HUDEP-2 (cell line): Measurements from ENCODE around the gene TMEM72.

ENCODE experiments used
- DNase-seq, 76 experiments: peaks; one replicate each; lab custom pipeline; 2025; ENCODE audit not compliant: unreplicated experiment in 76 of 76; lab: John Stamatoyannopoulos, UW

The TMEM72 gene

DNA sequence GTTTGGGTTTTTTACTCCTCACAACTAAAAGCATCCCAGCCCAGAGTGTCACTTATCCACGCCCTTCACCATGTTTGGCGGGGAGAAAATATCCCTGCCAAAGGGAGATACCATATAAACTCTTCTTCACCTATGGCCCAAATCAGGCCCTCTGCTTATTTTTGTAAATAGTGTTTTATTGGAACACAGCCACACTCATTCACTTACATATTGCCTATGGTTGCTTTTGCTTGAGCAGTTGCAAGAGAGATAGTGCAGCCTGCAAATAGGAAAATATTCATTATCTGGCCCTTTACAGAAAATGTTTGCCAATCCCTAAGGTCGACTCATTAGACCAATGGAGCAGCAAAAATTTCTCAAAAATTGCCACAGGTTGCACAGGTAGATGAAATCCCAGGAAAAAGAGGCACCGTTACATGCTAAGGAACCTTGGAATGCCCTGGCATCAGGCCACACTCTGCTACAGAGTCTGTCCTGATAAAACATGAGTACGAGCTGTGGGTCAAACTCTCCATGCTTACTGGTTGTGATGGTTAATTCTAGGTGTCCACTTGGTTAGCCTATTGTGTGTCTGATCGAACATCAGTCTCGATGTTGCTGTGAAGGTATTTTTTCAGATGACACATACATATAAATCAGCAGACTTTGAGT, 40.6 kb downstream of the TMEM72 start:
- DNase-seq: no peak

- DNase-seq: no peak
These were observed 41.7 kb downstream of the TMEM72 start for GRCh38 chr10:44952779-44953231.

- DNase-seq: no peak
These were observed 42.9 kb downstream of the TMEM72 start for GRCh38 chr10:44954042-44954441.

DNA sequence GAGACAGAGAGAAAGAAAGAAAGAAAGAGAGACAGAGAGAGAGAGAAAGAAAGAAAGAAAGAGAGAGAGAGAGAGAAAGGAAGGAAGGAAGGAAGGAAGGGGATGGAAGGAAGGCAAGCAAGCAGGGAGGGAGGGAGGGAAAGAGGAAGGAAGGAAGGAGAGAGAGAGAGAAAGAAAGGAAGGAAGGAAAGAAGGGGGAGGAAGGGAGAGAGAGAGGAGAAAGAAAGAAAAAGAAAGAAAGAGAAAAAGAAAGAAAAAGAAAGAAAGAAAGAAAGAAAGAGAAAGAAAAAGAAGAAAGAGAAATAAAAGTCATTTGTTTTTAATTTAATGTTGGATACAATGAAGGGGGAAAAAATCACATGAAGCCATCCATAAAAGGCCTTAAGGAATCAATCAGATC, 43.8 kb downstream of the TMEM72 start:
- DNase-seq: no peak

DNA sequence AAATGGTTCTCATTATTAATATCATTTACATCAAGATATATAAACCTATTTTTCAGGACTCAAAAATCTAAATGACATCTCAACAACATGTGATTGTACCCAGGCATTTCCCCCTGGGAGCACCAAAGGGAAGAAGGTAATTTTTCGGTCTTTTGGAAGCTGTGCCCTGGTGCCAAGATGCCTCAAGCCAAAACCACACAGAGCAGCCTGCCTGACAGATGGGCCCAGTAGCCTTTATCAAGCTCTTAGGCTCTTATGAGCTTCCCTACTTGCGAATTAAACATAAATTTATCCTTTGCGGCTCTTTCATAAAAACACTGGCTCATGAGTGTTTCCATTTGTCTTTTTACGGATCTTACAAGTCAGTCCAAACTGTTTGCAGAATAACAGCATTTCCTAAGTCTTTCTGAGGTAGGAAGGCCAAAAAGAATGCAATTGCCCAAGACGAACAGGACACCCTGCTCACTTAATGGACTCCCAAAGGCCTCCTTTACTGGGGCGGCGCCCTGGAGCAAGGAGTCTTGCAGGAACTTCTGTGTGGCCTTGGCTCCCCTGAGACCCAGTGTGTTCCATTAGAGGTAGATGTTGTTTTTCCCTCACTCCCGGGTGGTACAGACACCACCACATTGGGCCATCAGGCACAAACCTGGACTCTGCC, 44.4 kb downstream of the TMEM72 start:
- no peak for DNase-seq

GRCh38 chr10:44956226-44956625, 45.1 kb downstream of the TMEM72 start:
- no peak for DNase-seq

DNA sequence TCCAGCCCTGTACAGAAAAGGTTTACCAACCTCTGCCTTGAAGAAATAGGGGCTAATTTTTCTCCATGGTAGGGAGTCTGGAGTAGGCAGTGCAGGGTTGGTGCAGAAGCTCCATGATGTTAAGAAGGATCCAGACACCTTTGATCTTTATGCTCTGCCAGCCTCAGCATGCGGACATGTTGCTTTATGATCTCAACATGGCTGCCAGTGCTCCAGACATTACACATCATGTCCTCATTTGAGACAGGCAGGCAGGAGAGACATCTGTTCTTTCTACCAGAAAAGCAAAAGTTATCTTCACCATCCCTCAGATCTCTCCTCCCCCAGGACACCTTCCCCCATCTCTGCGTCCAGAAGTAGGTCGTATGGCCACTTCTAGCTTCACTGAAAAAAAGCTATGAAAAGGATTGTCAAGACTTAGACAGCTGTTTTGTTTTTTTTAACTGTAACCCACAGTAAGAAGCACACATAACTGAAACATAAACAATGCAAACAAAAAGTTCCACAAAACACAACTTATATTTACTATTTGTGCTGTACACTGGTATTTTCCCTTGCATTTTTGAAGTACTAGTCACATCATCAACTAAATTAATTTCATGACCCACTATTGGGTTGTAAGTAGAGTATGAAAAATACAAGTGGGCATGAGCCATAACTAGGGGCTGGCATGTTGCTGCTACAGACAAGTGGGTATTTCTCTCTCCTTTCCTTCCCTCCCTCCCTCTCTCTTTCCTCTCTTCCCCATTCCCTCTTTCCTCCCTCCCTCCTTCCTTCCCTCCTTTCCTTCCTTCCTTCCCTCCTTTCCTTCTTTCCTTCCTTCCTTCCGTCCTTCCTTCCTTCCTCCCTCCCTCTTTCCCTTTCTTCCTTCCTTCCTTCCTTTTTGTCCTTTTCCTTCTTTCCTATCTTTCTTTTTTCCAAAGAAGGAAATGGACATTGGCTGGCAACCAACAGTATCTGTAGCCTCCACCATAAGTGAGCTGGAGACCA, 45.9 kb downstream of the TMEM72 start:
- DNase-seq: no peak

- no peak for DNase-seq
These were observed 47.2 kb downstream of the TMEM72 start for GRCh38 chr10:44958196-44958897.

- peak in 2 of 76 experiments; percentile 59 for DNase-seq
These were observed 47.7 kb downstream of the TMEM72 start for GRCh38 chr10:44958898-44959246.

DNA sequence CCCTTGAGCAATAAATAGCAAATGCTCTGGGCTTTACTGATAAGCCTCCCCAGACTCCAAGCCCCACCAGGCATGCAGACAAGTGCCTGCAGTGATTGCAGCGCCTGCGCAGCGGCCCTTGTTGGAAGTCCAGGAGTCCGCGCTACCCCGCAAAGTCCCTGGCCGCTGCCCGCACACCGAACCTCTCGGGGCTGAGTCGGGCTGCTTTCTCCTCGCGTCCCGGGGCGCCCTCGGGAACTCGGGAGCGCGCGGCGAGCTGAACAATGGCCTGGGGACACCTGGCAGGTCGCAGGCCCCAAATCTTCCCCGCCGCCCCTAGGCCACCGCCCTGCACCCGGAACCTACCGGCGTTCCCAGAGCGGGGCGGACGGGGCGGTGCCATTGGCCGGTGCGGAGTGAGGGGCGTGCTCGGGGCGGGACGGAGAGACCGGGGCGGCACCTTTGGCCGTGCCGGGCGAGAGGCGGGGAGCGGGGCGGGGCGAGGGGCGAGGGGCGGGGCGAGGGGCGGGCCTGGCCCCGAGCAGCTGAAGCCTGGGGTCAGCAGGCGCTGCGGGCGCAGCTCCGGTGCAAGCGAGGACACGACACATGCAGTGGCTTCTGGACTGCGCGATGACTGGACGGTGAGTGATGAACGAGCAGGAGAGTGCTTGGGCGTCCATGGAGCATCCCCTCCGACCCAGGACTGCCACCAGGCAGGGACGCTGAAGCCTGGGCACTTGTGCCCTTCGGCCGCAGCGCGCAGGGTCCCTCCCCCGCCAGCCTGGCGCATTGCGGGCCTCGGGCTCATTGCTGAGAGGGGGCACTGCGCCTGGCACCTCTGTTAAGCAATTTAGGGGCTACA, 48.3 kb downstream of the TMEM72 start, which contains the start of gene RASSF4:
RASSF4 (plus strand) TSS at position 556 of the 841 bp plus-strand sequence. CDS start 10,401 bp downstream, outside the sequence.
- peak in 75 of 76 experiments; percentile 22 to 84 (median 57) for DNase-seq

DNA sequence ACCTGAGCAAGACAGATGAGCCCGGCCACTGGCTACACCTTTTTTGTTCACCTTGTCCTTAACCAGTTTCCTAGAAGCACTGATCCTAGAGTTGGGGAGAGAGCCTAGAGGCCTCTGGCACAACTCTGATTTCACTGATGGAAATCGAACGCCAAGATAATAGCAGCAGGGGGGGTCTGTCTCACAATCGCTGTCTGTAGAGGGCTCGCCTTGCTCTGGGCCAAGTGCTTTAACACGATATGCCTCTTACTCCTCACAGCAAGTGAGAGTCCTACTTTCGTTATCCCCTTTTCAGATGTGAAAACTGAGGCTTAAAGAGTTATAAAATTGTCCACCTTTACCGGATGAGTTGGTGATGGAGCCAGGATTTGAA, 48.9 kb downstream of the TMEM72 start:
- no peak for DNase-seq

DNA sequence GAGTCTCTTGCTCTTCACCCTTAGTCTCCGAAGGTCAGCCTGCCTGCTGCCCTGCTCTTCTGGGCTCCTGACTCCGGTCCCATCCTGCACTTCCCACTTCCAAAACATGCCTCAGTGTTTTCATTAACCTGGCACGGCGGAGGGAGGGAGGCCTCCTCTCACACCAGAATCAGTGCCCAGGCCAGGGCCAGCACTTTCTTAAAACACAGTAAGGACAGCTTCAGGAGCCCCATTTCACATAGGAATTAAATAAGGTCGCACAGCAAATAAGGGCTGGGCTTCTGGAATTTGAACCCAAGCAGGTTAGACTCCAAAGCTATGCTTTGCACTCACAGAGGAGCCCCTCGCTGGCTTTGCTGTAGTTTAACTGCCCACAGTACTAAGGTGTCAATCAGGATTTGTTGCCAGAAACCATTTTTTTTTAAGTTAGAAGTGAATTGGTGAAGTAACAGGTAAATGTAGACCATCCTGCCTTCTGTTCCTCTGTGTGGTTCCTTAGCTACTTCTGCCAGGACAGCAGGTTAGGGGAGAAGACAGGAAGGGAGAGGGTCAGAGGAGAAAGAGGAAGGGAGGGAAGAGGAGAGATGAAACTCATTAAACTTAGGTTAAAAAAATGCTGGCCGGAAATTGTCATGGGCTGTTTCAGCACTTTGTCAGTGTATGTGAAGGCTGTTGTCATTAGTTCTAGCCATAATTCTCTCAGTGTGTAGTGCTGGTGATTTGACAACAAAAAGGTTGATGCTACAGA, 49.5 kb downstream of the TMEM72 start:
- no peak for DNase-seq

DNA sequence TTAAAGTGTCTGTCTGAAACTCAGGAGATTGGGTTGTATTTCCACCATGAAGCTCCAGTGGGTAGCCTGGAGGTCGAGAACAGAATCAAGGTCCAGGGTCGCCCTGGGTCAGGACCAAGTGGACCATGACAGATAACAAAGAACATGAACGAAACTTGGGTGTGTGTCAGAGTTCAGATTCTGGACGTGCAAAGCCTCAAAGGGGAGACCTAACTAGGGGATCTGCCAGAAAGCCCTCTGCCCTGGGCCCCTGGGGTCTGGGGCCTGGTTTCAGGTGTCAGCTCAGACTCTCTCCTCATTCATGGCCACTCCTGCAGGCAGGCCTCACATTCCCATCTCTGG, 50.1 kb downstream of the TMEM72 start:
- DNase-seq: no peak

- no peak for DNase-seq
These were observed 51.0 kb downstream of the TMEM72 start for GRCh38 chr10:44961931-44962750.

GRCh38 chr10:44962870-44963738, 52.0 kb downstream of the TMEM72 start:
- DNase-seq: no peak

DNA sequence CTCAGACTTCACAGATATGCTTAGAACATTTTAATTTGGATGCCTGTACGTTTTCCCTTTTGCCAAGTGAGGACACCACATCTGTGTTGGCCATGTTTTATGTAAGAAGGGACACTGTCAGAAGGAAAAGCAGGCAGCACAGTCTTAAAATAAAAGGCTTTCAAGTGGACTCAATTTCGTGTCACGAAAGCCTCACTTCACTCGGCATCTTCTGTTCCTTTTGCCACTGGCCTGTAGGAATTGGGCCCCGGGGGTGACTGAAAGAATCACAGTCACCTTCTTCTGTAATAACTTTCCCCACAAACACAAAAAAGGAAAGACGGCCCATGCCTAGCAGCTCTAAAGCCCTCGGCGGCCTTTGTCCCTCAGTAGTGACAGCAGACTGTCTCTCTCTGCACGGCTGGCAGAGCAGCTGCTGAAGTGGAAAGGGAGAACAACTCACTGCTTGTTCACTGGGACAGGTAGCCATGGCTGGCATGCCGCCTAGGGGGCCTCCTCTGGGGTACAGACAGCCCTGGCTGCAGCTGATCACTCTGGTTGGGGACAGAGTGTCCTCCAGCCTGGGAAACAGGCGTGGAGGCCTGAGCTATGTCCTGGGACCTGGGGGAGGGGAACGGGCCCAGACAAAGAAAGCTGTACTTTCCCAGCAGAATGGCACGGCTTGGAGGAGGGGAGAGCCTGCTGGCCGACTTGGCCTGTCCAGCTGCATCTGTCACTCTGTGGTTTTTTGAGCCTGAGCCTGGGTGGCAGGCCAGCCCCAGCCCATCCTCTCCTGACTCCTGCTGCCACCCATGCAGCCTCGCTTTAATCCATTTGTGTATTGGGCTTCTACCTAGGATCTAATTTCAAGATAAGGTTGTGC, 52.9 kb downstream of the TMEM72 start:
- DNase-seq: no peak
